ENCODE results near the gene TBL1XR1.

GRCh38 chr3:176976586-176976985 is 220.7 kb downstream of the TBL1XR1 start:
- no peak for TF ChIP-seq CTCF (IDR thresholded peaks at IDR 0.05)
- TF ChIP-seq POLR2A (IDR thresholded peaks at IDR 0.05): no peak
